Measurements from ENCODE around the gene C1orf159. TPM values are rescaled to one million over a fixed set of nuclear protein-coding genes. Genes with fewer than 3 reads are reported as not detected.

The C1orf159 gene
- total and polyA plus RNA-seq, 12 donors = 2.9 to 14.0 (median 4.1) TPM

GRCh38 chr1:1118011-1118875, 2.4 kb upstream of the C1orf159 start:
- DNase-seq (no peak), ATAC-seq (no peak)
- Histone ChIP-seq H3K4me3 (no peak overlapping the region), H3K4me1 (peaks cover 0 to 21% (median 15%) of the 10 kb centered on the region in 9 donors), H3K27me3 (peaks cover 0 to 29% (median 13%) of the 10 kb centered on the region in 7 donors), H3K27ac (no peak overlapping the region), H3K9me3 (peaks cover 0 to 9% (median 4%) of the 10 kb centered on the region in 11 donors), H3K36me3 (peaks cover 0 to 4% (median 0%) of the 10 kb centered on the region in 9 donors)
- WGBS, 2 donors = 79 to 84% methylated on average over 33 of the region's 33 CpGs
- TF ChIP-seq CTCF (IDR thresholded peaks at IDR 0.05) = no peak
- intact Hi-C loops (cut with DNase I) = loop anchor here in 3 of 10 donors (5.0 kb wide), 3 partner anchors 101 to 239 kb away; partner anchors contain the start of gene MXRA8 (in 1 of the 3)

GRCh38 chr1:1117469-1117831, 1.6 kb upstream of the C1orf159 start:
- intact Hi-C loops (cut with DNase I) = loop anchor here in 4 of 10 donors (2.0 to 5.0 kb wide), 4 partner anchors 100 to 240 kb away; partner anchors contain the start of gene MXRA8 (in 1 of the 4)
- Histone ChIP-seq H3K27me3 (peaks cover 0 to 29% (median 11%) of the 10 kb centered on the region in 7 donors), H3K9me3 (peaks cover 0 to 15% (median 6%) of the 10 kb centered on the region in 11 donors), H3K4me1 (peaks cover 0 to 18% (median 14%) of the 10 kb centered on the region in 9 donors), H3K27ac (no peak overlapping the region), H3K4me3 (no peak overlapping the region), H3K36me3 (peaks cover 0 to 9% (median 0%) of the 10 kb centered on the region in 9 donors)
- no peak for DNase-seq
- TF ChIP-seq CTCF (IDR thresholded peaks at IDR 0.05) = no peak
- no peak for ATAC-seq
- 71 to 75% methylated on average over 20 of the region's 20 CpGs for WGBS, 2 donors

- DNase-seq (no peak), ATAC-seq (no peak)
- intact Hi-C loops (cut with DNase I) = loop anchor here in 4 of 10 donors (2.0 to 5.0 kb wide), 4 partner anchors 100 to 240 kb away; partner anchors contain the start of gene MXRA8 (in 1 of the 4)
Measured at GRCh38 chr1:1116701-1117468, 996 bp upstream of the C1orf159 start.

More at GRCh38 chr1:1116701-1117468, 996 bp upstream of the C1orf159 start:
- H3K27ac ChIP-seq = peak overlapping the region in 2 of 10 donors; percentile 34 to 84
- H3K27me3 ChIP-seq = peaks cover 0 to 29% (median 10%) of the 10 kb centered on the region in 7 donors
- H3K9me3 ChIP-seq = peaks cover 0 to 15% (median 6%) of the 10 kb centered on the region in 11 donors
- H3K4me1 ChIP-seq = peaks cover 0 to 12% (median 9%) of the 10 kb centered on the region in 9 donors
- TF ChIP-seq CTCF (IDR thresholded peaks at IDR 0.05) = no peak
- WGBS, 2 donors = 9 to 11% methylated on average over 45 to 47 of the region's 47 CpGs
- H3K4me3 ChIP-seq = peak overlapping the region; percentile 50 to 98 (median 94)
- H3K36me3 ChIP-seq = peaks cover 0 to 9% (median 0%) of the 10 kb centered on the region in 9 donors

Measured in heart right ventricle (tissue), 16 donors.